SKM-1 treated with dmso at 0.1 percent for 144 hours (cell line): Measurements from ENCODE around the gene WRAP53.
A peak's percentile ranks its signal among the peaks of the same experiment; 100 is the strongest.

Source experiments
- DNase-seq: peaks from one replicate; lab custom pipeline; 2025; ENCODE audit not compliant: unreplicated experiment; lab: John Stamatoyannopoulos, UW

Gene WRAP53

DNA sequence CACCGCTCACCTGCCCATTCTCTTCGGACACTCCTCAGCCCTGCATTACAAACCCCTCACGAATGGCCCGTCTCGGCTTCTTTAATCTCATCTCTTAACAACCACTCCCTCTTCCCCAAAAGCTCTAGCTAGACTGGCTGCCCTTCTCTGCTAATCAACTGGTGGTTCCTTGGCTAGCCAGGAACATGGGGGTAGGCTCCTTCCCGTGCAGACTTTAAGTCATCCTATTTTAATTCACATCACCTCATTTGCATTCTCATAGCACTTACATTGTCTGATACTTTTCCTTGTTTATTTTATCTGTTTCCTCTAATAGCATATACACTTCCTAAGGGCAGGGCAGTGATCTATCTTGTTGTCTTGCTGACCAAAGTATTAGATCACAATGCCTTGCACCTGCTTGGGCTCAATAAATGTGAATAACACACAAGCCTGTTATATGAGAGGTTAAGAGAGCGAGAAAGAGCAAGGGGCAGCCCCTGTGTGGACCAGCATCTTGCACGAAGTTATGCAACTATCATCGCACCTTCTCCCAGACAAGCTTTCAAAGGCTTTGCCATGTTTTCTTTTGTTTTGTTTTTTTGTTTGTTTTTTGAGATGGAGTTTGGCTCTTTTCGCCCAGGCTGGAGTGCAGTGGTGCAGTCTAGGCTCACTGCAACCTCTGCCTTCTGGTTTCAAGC lies 10.7 kb upstream of the WRAP53 start:
- no peak for DNase-seq

DNA sequence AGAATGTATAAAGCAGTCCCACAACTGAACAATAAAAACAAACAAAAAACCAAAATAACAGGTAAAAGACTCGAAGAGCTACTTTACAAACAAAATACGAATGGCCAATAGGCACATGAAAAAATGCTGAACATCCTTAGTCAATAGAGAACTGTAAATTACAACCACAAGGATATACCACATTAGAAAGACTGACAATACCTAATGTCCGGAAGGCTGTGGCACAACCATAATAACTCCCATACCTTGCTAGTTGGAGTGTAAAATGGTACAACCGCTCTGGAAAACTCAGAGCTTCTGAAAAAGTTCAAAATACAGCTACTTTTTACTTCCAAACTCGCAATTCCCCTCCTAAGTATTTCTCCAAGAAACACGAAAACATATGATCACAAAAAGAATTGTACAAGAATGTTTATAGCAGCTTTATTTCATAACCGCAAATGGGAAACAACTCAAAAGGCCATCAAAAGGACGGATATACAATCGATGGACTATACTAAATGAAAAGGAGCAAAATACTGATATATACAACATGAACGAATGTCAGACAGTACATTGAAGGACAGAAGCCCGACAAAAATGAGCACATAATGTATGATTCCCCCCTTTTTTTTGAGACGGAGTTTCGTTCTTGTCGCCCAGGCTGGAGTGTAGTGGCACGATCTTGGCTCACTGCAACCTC lies 3.3 kb upstream of the WRAP53 start:
- DNase-seq = no peak

DNA sequence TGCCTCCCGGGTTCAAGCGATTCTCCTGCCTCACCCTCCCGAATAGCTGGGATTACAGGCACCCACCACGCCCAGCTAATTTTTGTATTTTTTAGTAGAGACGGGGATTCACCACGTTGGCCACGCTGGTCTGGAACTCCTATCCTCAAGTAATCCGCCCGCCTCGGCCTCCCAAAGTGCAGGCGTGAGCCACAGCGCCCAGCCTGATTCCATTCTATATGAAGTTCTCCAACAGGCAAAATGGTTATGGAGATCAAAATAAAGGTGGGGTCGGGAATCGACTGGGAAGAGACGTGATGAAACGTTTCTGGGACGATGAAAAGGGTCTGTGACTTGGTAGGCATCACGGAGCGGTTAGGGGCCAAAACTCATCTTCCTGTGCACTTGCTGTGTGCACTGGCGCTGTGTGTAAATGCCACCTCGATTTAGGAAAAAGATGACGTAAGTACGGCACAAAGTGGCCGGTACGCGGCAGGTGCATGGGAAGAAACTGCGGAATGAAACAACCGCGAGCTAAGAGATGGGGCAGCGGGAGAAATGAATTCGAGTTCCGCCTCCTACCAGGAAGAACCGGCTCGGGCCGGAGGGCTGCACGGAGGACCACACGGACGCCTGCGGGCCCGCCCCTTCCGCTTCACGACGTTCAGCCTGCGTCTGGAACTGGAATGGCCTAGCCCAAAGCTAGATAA lies 2.6 kb upstream of the WRAP53 start:
- DNase-seq = peak; percentile 73

DNA sequence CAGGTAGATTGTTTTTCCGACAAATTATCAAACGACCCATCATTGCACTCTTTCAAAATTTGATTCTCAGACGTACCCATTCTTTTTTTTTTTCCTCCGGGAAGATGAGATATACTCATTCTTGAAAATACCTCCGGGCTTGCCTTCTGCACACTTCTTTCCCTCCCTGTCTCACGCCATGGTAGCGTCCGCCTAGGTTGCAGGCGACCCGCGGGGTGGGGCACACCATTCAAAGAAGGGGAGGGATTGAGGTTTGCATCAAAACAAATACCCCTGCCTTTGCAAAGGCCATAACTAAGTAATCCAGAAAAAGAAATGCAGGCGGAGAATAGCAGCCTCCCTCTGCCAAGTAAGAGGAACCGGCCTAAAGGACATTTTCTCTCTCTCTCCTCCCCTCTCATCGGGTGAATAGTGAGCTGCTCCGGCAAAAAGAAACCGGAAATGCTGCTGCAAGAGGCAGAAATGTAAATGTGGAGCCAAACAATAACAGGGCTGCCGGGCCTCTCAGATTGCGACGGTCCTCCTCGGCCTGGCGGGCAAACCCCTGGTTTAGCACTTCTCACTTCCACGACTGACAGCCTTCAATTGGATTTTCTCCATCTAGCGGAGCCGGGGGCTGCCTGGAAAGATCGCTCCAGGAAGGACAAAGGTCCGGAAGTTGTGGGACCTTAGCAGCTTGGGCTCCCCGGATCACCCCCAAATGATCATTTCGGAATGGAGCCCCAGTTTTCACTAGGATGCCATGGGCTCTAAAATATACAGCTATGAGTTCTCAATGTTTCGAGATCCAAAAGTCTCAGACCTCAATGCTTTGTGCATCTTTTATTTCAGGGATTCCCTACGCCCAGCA lies 1.8 kb upstream of the WRAP53 start:
- peak; percentile 73 for DNase-seq

DNA sequence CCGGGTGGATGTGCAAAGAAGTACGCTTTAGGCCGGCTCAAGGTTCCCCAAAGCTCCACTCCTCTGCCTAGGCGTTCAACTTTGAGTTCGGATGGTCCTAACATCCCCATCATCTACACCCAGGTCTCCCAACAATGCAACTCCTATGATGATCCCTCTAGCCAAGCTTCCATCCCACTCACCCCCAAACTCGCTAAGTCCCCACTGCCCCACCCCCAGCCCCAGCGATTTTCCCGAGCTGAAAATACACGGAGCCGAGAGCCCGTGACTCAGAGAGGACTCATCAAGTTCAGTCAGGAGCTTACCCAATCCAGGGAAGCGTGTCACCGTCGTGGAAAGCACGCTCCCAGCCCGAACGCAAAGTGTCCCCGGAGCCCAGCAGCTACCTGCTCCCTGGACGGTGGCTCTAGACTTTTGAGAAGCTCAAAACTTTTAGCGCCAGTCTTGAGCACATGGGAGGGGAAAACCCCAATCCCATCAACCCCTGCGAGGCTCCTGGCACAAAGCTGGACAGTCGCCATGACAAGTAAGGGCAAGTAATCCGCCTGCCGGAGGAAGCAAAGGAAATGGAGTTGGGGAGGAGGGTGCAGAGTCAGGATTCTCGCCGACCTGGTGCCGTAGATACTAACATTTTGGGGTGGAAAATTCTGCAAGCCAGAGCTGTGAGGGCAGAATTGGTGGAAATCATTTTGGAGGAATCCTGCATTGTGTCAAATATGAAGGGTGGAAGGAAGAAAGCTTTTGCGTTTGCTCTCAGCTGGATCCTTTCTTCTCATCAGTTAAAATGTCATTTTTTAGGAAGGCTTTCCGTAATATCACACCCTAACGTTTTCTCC lies 987 bp upstream of the WRAP53 start, which contains the start of gene TP53:
TP53 (minus strand) TSS at position 419 of the 836 bp plus-strand sequence. CDS start 10,896 bp downstream, outside the sequence.
- DNase-seq = peak; percentile 47

DNA sequence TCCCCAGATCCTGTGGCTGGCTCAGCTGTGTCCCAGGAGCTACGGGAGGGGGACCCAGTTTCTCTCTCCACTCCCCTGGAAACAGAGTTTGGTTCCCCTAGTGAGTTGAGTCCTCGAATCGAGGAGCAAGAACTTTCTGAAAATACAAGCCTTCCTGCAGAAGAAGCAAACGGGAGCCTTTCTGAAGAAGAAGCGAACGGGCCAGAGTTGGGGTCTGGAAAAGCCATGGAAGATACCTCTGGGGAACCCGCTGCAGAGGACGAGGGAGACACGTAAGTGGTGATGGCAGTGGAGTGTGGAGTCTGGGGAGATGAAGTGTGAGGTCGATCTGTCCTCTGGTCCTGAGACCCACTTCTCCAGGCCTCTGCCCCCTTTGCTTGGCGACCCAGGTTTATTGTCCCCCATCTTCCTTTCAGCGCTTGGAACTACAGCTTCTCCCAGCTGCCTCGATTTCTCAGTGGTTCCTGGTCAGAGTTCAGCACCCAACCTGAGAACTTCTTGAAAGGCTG lies 585 bp downstream of the WRAP53 start:
- DNase-seq = no peak

DNA sequence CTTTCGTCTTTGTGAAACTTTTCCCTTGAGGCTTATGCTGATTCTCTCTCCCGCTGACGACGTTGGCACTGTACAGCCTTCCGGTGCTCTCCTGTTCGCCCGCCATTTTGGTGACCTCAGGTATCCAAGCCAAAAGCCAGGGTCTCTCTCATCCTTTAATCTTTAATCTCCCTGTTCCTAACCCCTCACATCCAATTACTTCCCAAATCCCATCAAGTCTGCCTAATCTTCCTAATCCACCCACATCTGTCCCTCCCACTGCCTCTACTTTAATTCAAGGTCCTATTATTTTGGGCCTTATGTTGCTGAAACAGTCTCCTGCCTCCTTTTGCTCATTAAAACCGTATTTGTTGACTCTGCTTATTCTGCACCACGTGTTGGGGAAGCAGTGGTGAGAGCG lies 7.3 kb downstream of the WRAP53 start:
- DNase-seq = no peak

DNA sequence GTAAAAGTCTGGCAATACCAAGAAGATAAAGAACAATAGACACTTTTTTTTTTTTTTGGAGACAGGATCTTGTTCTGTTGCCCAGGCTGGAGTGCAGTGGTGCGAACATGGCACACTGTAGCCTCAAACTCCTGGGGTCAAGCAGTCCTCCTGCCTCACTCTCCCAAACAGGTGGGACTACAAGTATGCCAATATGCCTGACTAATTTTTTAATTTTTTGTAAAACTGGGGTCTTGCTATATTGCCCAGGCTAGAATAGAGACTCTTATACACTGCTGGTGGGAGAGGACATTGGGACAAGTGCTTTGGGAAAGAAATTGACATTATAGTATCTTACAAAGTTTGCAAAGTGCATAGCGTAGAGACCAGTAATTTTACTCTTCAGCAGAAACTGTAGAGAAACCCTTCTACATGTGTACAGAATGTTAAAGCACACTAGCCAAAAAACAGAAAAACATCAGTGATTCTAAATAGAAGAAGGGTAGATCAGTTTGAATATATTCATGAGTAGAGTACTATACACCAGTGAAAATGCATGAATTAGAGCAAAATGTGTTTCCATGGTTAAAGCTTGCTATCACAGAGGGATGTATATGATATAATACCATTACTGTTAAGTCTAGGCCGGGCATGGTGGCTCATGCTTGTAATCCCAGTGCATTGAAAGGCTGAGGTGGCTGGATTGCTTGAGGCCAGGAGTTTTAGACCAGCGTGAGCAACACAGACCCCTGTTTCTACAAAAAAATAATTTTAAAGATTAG lies 9.7 kb downstream of the WRAP53 start:
- no peak for DNase-seq

DNA sequence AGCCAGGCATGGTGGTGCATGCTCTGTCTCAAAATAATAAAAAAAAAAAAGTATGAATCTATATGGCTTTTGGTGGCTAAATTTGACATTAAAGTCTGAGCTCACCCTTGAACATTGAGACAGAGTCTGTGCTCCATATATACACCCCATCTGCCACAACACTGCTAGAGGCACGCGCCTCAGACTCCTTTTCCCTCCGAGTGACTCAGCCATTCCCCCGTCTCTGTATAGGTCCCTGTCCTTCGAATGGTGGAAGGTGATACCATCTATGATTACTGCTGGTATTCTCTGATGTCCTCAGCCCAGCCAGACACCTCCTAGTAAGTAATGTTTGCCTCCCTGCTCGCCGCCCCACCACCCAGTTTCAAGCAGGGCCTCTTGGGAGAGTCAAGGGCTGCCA lies 12.2 kb downstream of the WRAP53 start:
- DNase-seq = no peak

DNA sequence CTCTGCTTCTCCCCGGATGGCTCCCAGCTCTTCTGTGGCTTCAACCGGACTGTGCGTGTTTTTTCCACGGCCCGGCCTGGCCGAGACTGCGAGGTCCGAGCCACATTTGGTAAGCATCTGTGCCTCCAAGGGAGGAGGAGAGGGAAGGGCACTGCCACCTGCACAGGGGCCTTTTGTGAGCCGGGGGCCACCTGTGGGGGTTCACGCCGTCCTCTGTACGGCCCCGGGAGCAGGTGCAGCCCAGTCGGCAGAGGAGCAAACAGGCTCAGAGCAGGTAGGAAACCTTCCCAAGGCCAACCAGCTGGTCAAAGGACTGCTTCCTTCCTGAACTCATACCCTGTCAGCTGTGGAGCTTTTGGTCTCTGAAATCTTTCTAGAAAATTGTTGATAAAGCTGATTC lies 13.4 kb downstream of the WRAP53 start:
- DNase-seq = no peak

DNA sequence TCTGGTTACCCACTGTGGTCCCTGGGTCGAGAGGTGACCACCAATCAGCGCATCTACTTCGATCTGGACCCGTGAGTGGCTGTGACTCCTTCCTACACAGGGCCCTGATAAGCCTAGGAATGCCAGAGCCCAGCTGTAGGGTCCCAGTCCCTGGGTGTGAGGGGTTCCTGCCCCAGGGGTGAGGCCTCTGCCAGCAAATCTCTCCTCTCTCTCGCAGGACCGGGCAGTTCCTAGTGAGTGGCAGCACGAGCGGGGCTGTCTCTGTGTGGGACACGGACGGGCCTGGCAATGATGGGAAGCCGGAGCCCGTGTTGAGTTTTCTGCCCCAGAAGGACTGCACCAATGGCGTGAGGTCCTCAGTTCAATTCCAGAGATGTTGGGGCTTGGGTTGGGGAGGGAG lies 14.5 kb downstream of the WRAP53 start:
- no peak for DNase-seq

DNA sequence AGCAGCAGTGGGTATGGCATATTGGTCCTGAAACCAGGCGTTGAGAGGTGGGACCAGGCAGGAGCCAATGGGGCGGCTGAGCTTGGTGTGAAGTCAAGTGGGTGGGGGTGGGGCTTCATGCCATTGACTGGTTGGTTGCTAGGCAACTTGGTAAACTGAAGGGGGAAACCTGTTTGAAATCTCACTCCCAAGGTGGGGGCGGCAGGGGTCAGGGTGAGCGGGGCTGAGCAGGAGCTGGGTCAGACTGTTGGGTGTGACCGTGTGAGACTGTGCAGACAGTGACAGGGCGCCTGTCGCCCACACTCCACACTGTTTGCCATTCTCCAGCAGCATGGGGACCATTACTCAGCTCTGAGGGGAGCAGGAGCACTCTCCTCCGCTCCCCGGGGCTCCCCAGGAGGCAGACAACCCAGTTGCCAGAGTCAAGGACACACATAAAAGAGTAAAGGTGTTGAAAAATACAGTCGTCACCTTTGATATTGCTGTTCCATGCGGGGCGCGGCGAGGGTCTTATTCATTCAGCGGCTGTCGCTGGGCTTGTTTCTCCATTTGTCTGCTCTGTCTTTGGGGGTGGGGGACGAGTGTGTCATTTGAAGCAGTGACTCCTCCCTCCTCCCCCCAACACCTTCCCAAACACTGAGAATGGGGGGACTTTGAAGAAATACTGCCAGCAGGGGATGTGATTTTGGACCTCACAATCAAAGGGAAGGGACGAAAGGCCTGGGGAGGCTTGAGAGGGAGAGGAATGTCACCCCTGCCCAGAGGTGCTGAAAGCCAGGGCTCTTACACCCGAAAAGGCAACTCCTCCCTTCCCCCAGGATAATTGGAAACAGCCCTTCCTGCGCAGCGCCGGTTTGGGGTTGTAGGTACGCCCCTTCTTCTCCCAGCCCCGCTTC lies 15.6 kb downstream of the WRAP53 start:
- no peak for DNase-seq

DNA sequence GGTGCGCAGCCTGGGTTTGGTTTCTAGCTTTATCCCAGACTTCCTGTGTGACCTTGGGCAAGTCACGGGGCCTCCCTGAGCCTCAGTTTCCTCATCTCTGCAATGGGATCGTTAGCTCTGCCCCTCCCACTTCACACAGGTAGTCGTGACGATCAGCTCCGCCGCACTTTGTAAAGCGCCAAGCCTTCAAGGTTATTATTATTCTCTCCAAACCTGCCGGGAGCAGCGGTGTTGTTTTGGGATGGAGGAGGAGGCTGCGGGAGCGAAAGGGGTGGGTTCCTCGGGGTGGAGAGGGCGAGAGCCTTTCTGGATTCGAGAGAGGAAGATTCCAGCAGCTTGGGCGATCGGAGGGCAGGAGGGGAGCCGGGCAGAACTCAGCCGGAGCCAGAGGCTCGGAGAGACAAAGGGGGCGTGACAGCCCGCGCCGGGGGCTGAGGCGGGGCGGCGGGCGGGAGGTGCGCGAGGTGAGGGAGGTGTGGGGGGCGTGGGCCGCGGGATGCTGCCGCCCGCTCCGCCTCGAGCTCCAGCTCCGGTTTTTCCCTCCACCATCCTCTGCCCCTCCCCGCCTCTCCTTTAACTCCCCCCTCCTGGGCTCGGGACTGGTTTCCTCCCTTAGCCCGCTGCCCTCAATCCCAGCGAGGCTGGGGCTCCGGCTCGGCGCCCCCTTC lies 16.5 kb downstream of the WRAP53 start, which contains the start of gene EFNB3:
EFNB3 (plus strand) TSS at position 602 of the 668 bp plus-strand sequence. CDS start 397 bp downstream, outside the sequence.
- DNase-seq = no peak

DNA sequence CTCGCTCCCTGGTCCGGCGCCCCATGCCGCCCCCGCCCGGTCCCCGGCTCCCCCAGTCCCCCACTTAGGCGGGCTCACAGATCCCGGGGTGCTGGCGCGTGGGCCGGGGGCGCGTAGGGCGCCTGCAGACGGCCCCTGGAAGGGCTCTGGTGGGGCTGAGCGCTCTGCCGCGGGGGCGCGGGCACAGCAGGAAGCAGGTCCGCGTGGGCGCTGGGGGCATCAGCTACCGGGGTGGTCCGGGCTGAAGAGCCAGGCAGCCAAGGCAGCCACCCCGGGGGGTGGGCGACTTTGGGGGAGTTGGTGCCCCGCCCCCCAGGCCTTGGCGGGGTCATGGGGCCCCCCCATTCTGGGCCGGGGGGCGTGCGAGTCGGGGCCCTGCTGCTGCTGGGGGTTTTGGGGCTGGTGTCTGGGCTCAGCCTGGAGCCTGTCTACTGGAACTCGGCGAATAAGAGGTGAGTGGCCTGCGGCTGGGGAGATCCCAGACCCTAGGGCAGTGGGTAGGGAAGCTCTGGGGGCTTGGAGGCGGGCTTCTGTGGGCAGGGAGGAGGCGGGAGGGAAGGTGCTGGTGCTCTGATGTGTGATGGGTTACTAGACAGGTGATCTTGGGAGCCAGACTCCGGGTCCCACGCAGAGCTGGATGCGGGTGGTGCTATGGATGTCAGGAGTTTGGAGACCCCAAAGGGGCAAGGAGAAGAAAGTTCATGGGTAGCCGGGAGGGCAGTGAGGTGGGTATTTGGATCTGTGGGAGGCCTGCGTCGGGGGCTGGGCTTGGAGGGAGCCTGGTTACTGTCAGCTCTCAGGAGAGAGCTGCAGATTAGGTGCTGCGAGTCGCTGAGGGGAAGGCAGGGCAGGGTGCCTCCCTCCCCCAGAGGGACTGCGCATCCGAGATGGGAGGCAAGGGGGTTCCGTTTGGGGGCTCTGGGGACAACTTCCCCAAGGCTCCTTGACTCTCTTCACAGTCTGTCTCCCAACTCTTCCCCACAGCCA lies 17.3 kb downstream of the WRAP53 start:
- DNase-seq = no peak

DNA sequence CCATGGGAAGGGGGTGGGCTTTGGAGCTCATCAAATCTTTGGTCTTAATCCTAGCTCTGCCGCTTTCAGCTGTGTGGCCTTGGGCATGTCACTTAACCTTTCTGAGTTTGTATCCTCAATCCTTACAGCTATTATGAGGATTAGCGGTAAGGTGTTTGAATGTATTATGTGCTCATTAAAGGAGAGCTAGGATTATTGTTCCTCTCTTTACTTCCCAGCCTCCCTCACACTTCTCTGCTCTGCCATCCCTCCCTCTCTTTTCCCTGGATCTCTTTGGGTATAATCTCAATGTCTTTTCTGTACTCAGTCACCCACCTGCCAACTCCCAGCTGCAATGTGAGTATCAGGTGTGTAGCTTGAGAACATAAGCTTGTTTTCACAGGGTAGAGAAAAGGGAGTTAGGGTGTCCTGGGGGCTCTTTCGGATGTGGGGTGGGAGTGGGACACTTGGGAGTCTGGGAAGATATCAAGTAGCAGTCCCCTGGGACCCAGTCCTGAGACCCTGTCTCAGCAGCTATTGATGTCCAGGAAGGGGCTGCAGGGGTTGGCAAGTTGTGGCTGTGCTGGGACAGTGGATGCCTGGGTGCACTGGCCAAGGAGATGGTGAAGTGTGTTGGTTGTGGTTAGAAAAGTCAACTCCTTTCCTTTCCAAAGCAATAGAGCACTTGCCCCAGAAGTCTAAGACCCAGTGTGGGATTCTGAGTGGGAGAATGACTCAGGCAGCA lies 18.5 kb downstream of the WRAP53 start:
- no peak for DNase-seq

DNA sequence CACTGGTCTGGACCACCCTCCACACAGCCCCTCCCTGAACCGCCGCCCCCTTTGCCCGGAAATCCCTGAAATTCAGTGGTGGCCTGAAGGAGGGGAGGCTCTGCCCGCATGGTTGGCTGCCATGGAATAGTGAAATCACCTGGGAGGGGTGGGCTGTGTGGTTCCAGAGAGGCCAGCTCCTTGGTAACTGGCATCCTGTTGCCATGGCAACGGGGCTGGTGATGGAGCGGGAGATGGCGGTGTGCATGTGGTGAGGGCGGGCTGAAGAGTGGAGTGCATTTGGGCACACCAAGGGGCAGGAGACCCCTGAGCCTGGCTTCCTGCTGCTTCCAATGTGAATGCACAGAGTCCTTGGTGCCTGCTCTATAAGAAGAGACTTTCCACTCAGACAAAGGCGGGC lies 19.2 kb downstream of the WRAP53 start:
- no peak for DNase-seq
